ENCODE results near the gene DMRTB1. TPM values are rescaled to one million over a fixed set of nuclear protein-coding genes. Genes with fewer than 3 reads are reported as not detected.

Gene DMRTB1
- total RNA-seq, 1 donor from 2014 or later: not detected

GRCh38 chr1:53480678-53481077 lies 21.5 kb downstream of the DMRTB1 start:
- H3K4me3 Mint-ChIP-seq (ENCODE audit: unreplicated experiment): no peak overlapping the region
- no peaks in the 10 kb centered on the region for H3K9me3 Mint-ChIP-seq (ENCODE audit: unreplicated experiment)
- H3K36me3 Mint-ChIP-seq (ENCODE audit: low read depth, unreplicated experiment): no peaks in the 10 kb centered on the region
- H3K27me3 Mint-ChIP-seq (ENCODE audit: unreplicated experiment): peaks cover 5% of the 10 kb centered on the region
- no peaks in the 10 kb centered on the region for H3K4me1 Mint-ChIP-seq (ENCODE audit: unreplicated experiment)
- H3K27ac Mint-ChIP-seq (ENCODE audit: unreplicated experiment): no peak overlapping the region
- no peak for TF ChIP-seq CTCF (IDR thresholded peaks at IDR 0.05; ENCODE audit: unreplicated experiment)
- no peak for DNase-seq (ENCODE audit: low spot score)

- no peak for TF ChIP-seq CTCF (IDR thresholded peaks at IDR 0.05; ENCODE audit: unreplicated experiment)
- Mint-ChIP-seq H3K36me3 (ENCODE audit: low read depth, unreplicated experiment) (no peaks in the 10 kb centered on the region), H3K27ac (ENCODE audit: unreplicated experiment) (no peak overlapping the region), H3K9me3 (ENCODE audit: unreplicated experiment) (no peaks in the 10 kb centered on the region), H3K4me1 (ENCODE audit: unreplicated experiment) (no peaks in the 10 kb centered on the region), H3K4me3 (ENCODE audit: unreplicated experiment) (no peak overlapping the region), H3K27me3 (ENCODE audit: unreplicated experiment) (peaks cover 5% of the 10 kb centered on the region)
- no peak for DNase-seq (ENCODE audit: low spot score)
Measured at GRCh38 chr1:53481456-53481855, 22.3 kb downstream of the DMRTB1 start.

- DNase-seq (ENCODE audit: low spot score): no peak
- Mint-ChIP-seq H3K4me1 (ENCODE audit: unreplicated experiment) (no peaks in the 10 kb centered on the region), H3K27ac (ENCODE audit: unreplicated experiment) (no peak overlapping the region), H3K36me3 (ENCODE audit: low read depth, unreplicated experiment) (no peaks in the 10 kb centered on the region), H3K4me3 (ENCODE audit: unreplicated experiment) (no peak overlapping the region), H3K9me3 (ENCODE audit: unreplicated experiment) (no peaks in the 10 kb centered on the region), H3K27me3 (ENCODE audit: unreplicated experiment) (peaks cover 5% of the 10 kb centered on the region)
- no peak for TF ChIP-seq CTCF (IDR thresholded peaks at IDR 0.05; ENCODE audit: unreplicated experiment)
Measured at GRCh38 chr1:53482441-53483153, 23.4 kb downstream of the DMRTB1 start.

- H3K27ac Mint-ChIP-seq (ENCODE audit: unreplicated experiment): no peak overlapping the region
- H3K36me3 Mint-ChIP-seq (ENCODE audit: low read depth, unreplicated experiment): no peaks in the 10 kb centered on the region
- peaks cover 5% of the 10 kb centered on the region for H3K27me3 Mint-ChIP-seq (ENCODE audit: unreplicated experiment)
- H3K4me1 Mint-ChIP-seq (ENCODE audit: unreplicated experiment): no peaks in the 10 kb centered on the region
- DNase-seq (ENCODE audit: low spot score): no peak
- no peaks in the 10 kb centered on the region for H3K9me3 Mint-ChIP-seq (ENCODE audit: unreplicated experiment)
- no peak overlapping the region for H3K4me3 Mint-ChIP-seq (ENCODE audit: unreplicated experiment)
- TF ChIP-seq CTCF (IDR thresholded peaks at IDR 0.05; ENCODE audit: unreplicated experiment): no peak
Measured at GRCh38 chr1:53483170-53483569, 24.0 kb downstream of the DMRTB1 start.

GRCh38 chr1:53483656-53484055 lies 24.5 kb downstream of the DMRTB1 start:
- no peak for TF ChIP-seq CTCF (IDR thresholded peaks at IDR 0.05; ENCODE audit: unreplicated experiment)
- DNase-seq (ENCODE audit: low spot score): no peak
- no peaks in the 10 kb centered on the region for H3K9me3 Mint-ChIP-seq (ENCODE audit: unreplicated experiment)
- H3K27me3 Mint-ChIP-seq (ENCODE audit: unreplicated experiment): peaks cover 7% of the 10 kb centered on the region
- H3K4me3 Mint-ChIP-seq (ENCODE audit: unreplicated experiment): no peak overlapping the region
- H3K27ac Mint-ChIP-seq (ENCODE audit: unreplicated experiment): no peak overlapping the region
- no peaks in the 10 kb centered on the region for H3K36me3 Mint-ChIP-seq (ENCODE audit: low read depth, unreplicated experiment)
- H3K4me1 Mint-ChIP-seq (ENCODE audit: unreplicated experiment): no peaks in the 10 kb centered on the region
